Endothelial cell of umbilical vein (primary cell): ENCODE results near the gene MAMDC2. TPM values are rescaled to one million over a fixed set of nuclear protein-coding genes. Genes with fewer than 3 reads are reported as not detected.
A peak's percentile ranks its signal among the peaks of the same experiment; 100 is the strongest.

Experiments
- BruUV-seq: library from RNA; stranded (reverse); fragments of 400-500 nt; replicated peaks from 2 replicates; lab custom pipeline; 2021; lab: Mats Ljungman, UMichigan
- CTCF ChIA-PET: fragments of 300-600, 350-600 bp; sonication (Branson Sonifier 250); formaldehyde crosslinking; loops from one replicate; lab custom pipeline; 2021; ENCODE audit warnings: antibody characterized with exemption, inconsistent platforms; lab: Charles Lee
- POLR2A ChIA-PET: fragments of 300-600, 350-600 bp; sonication (Branson Sonifier 250); formaldehyde crosslinking; loops from one replicate; lab custom pipeline; 2021; ENCODE audit warnings: antibody characterized with exemption, inconsistent platforms; lab: Charles Lee
- DNase-seq: peaks from one replicate; pipeline ENCODE4 v3.0.0-alpha.2; 2011; ENCODE audit warnings: low read depth, low spot score
- FAIRE-seq: peaks from 2 replicates; lab custom pipeline; 2011; peaks lifted over from hg19 to GRCh38; lab: Jason Lieb, UNC
- H2AFZ ChIP-seq: 2 replicates; pipeline ENCODE4 v1.6.0; 2012; ENCODE audit warnings: low read depth, low read length, control low read depth, inconsistent platforms
- H3K27ac ChIP-seq: 2 replicates; pipeline ENCODE4 v1.5.1; 2011; ENCODE audit warnings: low read depth, mild to moderate bottlenecking, control low read depth, low read length, moderate library complexity; ENCODE audit not compliant: insufficient read depth
- H3K27me3 ChIP-seq, 2 experiments: 2 replicates each; pipeline versions ENCODE4 v1.6.0 to v1.6.1; 2011; ENCODE audit warnings: low read length in 2 of 2, mixed read lengths in 1 of 2; ENCODE audit not compliant: control insufficient read depth in 2 of 2, insufficient read depth in 2 of 2
- H3K36me3 ChIP-seq, 2 experiments: 2 replicates in 1 of 2; 3 replicates in 1 of 2; pipeline ENCODE4 v1.5.1; 2011; ENCODE audit warnings: low read length in 2 of 2, mild to moderate bottlenecking in 1 of 2, moderate library complexity in 1 of 2; ENCODE audit not compliant: control insufficient read depth in 2 of 2, insufficient read depth in 2 of 2; ENCODE audit errors: extremely low read depth in 1 of 2
- H3K4me1 ChIP-seq: 3 replicates; pipeline ENCODE4 v1.5.1; 2011; ENCODE audit warnings: mild to moderate bottlenecking, low read length; ENCODE audit not compliant: control insufficient read depth, insufficient read depth; ENCODE audit errors: extremely low read depth
- H3K4me2 ChIP-seq: 2 replicates; pipeline ENCODE4 v1.6.1; 2011; ENCODE audit warnings: low read length, control low read depth, mixed read lengths; ENCODE audit not compliant: insufficient read depth
- H3K4me3 ChIP-seq, 3 experiments: fragments of 200-600 bp in 1 of 3; sonication (generic), shearing (Covaris generic) in 1 of 3; replicated peaks in 1 of 3; 2 replicates each; pipeline ENCODE4 v1.5.1; 2011 to 2016; ENCODE audit warnings: control low read depth in 3 of 3, low read length in 3 of 3, mild to moderate bottlenecking in 2 of 3, inconsistent platforms in 1 of 3, low read depth in 1 of 3, moderate library complexity in 1 of 3; ENCODE audit not compliant: insufficient read depth in 1 of 3
- H3K79me2 ChIP-seq: 2 replicates; pipeline ENCODE4 v1.6.0; 2012; ENCODE audit warnings: low read length, inconsistent platforms; ENCODE audit not compliant: control insufficient read depth, insufficient read depth
- H3K9ac ChIP-seq: replicated peaks from 2 replicates; pipeline ENCODE3; 2011; ENCODE audit warnings: low read length, control low read depth; ENCODE audit not compliant: insufficient read depth; ENCODE audit errors: extremely low read depth
- H3K9me1 ChIP-seq: replicated peaks from 3 replicates; pipeline ENCODE4 v1.6.0; 2011; ENCODE audit warnings: mild to moderate bottlenecking, low read length; ENCODE audit not compliant: control insufficient read depth, insufficient read depth; ENCODE audit errors: extremely low read depth
- H3K9me3 ChIP-seq: replicated peaks from 2 replicates; pipeline ENCODE4 v1.5.1; 2012; ENCODE audit warnings: low read length, inconsistent platforms; ENCODE audit not compliant: control insufficient read depth, insufficient read depth
- H4K20me1 ChIP-seq: replicated peaks from 2 replicates; pipeline ENCODE3; 2011; ENCODE audit warnings: mild to moderate bottlenecking, low read length; ENCODE audit not compliant: control insufficient read depth, insufficient read depth; ENCODE audit errors: extremely low read depth
- FOS ChIP-seq: IDR thresholded peaks from 2 replicates; pipeline ENCODE4 v1.6.1; 2011; ENCODE audit warnings: mild to moderate bottlenecking, low read length, moderate library complexity, borderline replicate concordance; ENCODE audit not compliant: insufficient read depth
- GATA2 ChIP-seq: IDR thresholded peaks from 2 replicates; pipeline ENCODE4 v1.7.0; 2011; ENCODE audit warnings: low read depth, mild to moderate bottlenecking, moderate library complexity, mixed read lengths, low read length; ENCODE audit not compliant: insufficient read length, insufficient read depth
- JUN ChIP-seq: IDR thresholded peaks from 2 replicates; pipeline ENCODE4 v1.6.1; 2011; ENCODE audit warnings: borderline replicate concordance, low read depth; ENCODE audit not compliant: insufficient read length, insufficient read depth
- MAX ChIP-seq: IDR thresholded peaks from 2 replicates; pipeline ENCODE4 v1.6.1; 2011; ENCODE audit not compliant: insufficient read depth, insufficient read length
- POLR2A ChIP-seq: IDR thresholded peaks from 2 replicates; pipeline ENCODE4 v1.6.1; 2012; ENCODE audit warnings: low read depth, mild to moderate bottlenecking, control low read depth, low read length
- POLR2AphosphoS5 ChIP-seq: IDR thresholded peaks from 2 replicates; pipeline ENCODE4 v1.6.1; 2012; ENCODE audit warnings: low read depth, mild to moderate bottlenecking, control low read depth, low read length, moderate library complexity; ENCODE audit not compliant: insufficient read depth
- dilution Hi-C: fragments of 300-500 bp; cut with MboI; formaldehyde crosslinking; loops from one replicate; pipeline ENCODE4 v1.15.0; 2019; ENCODE audit warnings: low sequenced_read_pairs; ENCODE audit not compliant: extremely low pct_ligation_motif_present
- intact Hi-C: fragments of 100-400 bp; cut with micrococcal nuclease; formaldehyde crosslinking; loops from one replicate; pipeline ENCODE4 v1.10.0; 2022
- polyA plus RNA-seq, 4 experiments: library from polyadenylated mRNA; depleted of rRNA in 3 of 4; stranded (reverse) in 3 of 4; unstranded in 1 of 4; fragments of >200 nt; gene quantifications; 2 replicates each; pipeline versions ENCODE4 v1.2.1 to v1.2.3, GENCODE V29; 2011 to 2012; ENCODE audit warnings: missing spikeins in 1 of 4
- total RNA-seq: library from RNA; stranded (reverse); gene quantifications from 2 replicates; pipeline ENCODE4 v1.2.3, GENCODE V29; 2021

Gene MAMDC2
- total and polyA plus RNA-seq, 2 donors (not counting 3 experiments of a cell fraction or from before 2014, with no cell fraction given), result 0.60 to 1.1 TPM

DNA sequence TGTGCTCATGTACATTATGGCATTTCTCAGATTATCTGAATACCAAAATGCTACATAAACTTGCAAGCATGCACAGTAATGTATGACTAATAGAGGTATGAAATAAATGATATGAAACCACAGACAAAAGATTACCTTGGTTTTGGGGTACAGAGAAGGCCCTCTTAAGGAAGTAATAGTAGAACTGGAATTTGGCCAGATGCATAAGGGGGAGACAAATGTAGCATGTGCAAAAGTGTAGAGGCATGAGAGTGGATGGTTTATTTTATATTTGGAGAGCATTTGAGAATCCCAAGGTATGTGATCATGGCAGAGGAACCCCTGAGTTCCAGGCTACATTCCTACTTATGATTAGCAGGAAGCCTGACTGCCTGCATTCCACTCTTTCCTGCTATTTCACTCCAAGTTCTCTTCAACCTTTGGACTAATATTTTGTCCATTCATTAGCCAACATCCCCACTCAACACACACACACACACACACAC is 74.2 kb downstream of the MAMDC2 start:
- Histone ChIP-seq H3K4me1 (peaks cover 6% of the 10 kb centered on the region), H3K27ac (no peak overlapping the region), H3K9me3 (no peaks in the 10 kb centered on the region), H3K27me3 (no peaks in the 10 kb centered on the region), H3K9ac (no peak overlapping the region), H3K36me3 (no peaks in the 10 kb centered on the region), H3K9me1 (no peaks in the 10 kb centered on the region), H2AFZ (no peak overlapping the region), H4K20me1 (no peaks in the 10 kb centered on the region), H3K4me2 (no peak overlapping the region), H3K4me3 (no peak overlapping the region), H3K79me2 (no peaks in the 10 kb centered on the region)
- no peak for FAIRE-seq
- intact Hi-C loops (no loop called here), dilution Hi-C loops (loop anchor here (25.0 kb wide), 1 partner anchor 156 kb away; no protein-coding TSS in a partner anchor)
- no peak for DNase-seq
- POLR2A ChIA-PET, result no interaction called here
- CTCF ChIA-PET, result interaction anchor here (1.4 kb wide), 1 partner anchor 147 kb away, joined by 5 read pairs; no protein-coding TSS in a partner anchor
- TF ChIP-seq FOS (peak; percentile 28), POLR2AphosphoS5 (no peak)
- no TSS peak for BruUV-seq

- Histone ChIP-seq H3K4me2 (no peak overlapping the region), H3K36me3 (no peaks in the 10 kb centered on the region), H3K27ac (no peak overlapping the region), H3K27me3 (no peaks in the 10 kb centered on the region), H3K9me3 (no peaks in the 10 kb centered on the region), H3K9me1 (no peaks in the 10 kb centered on the region), H3K4me1 (no peaks in the 10 kb centered on the region), H4K20me1 (no peaks in the 10 kb centered on the region), H3K79me2 (no peaks in the 10 kb centered on the region), H2AFZ (no peak overlapping the region), H3K4me3 (no peak overlapping the region), H3K9ac (no peak overlapping the region)
- FAIRE-seq, result no peak
- DNase-seq, result no peak
- CTCF ChIA-PET, result interaction anchor here (0.9 to 9.0 kb wide), 3 partner anchors 7 to 483 kb away, joined by 5 to 76 read pairs (median 6); no protein-coding TSS in a partner anchor
- POLR2A ChIA-PET, result no interaction called here
- intact Hi-C loops (no loop called here), dilution Hi-C loops (loop anchor here (25.0 kb wide), 1 partner anchor 157 kb away; no protein-coding TSS in a partner anchor)
- no TSS peak for BruUV-seq
- TF ChIP-seq FOS, result no peak
- no peak for TF ChIP-seq MAX
- no peak for TF ChIP-seq JUN
- no peak for TF ChIP-seq GATA2
- no peak for TF ChIP-seq POLR2A
Measured at GRCh38 chr9:70119786-70120185, 76.1 kb downstream of the MAMDC2 start.
